ENCODE data around the gene CCDC180.

GRCh38 chr9:97310023-97310422 lies 2.6 kb downstream of the CCDC180 start:
- no peak for TF ChIP-seq EZH2 (IDR thresholded peaks at IDR 0.05; ENCODE audit: borderline replicate concordance, low read length)
- TF ChIP-seq CTCF (conservative IDR thresholded peaks at IDR 0.05 in 1 of 2, IDR thresholded peaks at IDR 0.05 in 1 of 2; ENCODE audit: extremely low read depth in 1 of 2, insufficient read depth in 1 of 2, low read depth in 1 of 2, low read length in 2 of 2), result no peak

All from mammary epithelial cell (primary cell).